ENCODE measurements around the gene NUAK2.

DNA sequence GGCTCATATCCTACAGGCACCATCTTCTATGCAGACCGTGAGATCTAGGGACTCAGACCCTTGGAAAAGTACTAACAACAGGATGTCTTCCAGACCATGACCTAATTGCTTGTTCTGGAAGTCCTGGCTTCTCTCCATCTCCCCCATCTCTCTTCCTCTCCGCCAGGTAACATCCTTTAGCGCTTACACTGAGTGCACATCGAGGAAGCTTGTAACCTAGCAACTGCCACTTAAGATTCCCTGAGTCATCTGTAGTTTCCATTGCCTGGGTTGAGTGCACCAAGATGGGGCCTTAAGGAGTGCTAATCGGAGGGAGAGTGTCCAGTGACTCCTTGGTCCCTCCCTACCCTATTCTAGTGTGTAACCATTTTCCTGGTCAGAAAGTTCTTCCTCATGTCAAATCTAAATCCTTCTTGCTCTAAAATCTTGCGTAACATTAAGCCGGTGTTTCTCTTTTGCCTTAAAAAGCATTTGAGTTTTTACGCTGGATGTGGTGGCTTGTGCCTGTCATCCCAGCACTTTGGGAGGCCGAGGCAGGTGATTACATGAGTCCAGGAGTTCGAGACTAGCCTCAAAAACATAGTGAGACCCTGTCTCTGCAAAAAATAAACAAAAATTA lies 25.5 kb upstream of the NUAK2 start:
- TF ChIP-seq PATZ1 (CRISPR knock-in tag; IDR thresholded peaks at IDR 0.05; ENCODE audit: borderline replicate concordance) (no peak), GLIS3 (CRISPR knock-in tag; IDR thresholded peaks at IDR 0.05) (no peak)

Data from SK-N-SH treated with all-trans-retinoic acid at 6 μM for 48 hours (cell line).